ENCODE measurements around the gene SHPK. TPM values are rescaled to one million over a fixed set of nuclear protein-coding genes. Genes with fewer than 3 reads are reported as not detected.

The SHPK gene
- total RNA-seq, 1 experiment from 2014 or later, result 20.0 TPM

DNA sequence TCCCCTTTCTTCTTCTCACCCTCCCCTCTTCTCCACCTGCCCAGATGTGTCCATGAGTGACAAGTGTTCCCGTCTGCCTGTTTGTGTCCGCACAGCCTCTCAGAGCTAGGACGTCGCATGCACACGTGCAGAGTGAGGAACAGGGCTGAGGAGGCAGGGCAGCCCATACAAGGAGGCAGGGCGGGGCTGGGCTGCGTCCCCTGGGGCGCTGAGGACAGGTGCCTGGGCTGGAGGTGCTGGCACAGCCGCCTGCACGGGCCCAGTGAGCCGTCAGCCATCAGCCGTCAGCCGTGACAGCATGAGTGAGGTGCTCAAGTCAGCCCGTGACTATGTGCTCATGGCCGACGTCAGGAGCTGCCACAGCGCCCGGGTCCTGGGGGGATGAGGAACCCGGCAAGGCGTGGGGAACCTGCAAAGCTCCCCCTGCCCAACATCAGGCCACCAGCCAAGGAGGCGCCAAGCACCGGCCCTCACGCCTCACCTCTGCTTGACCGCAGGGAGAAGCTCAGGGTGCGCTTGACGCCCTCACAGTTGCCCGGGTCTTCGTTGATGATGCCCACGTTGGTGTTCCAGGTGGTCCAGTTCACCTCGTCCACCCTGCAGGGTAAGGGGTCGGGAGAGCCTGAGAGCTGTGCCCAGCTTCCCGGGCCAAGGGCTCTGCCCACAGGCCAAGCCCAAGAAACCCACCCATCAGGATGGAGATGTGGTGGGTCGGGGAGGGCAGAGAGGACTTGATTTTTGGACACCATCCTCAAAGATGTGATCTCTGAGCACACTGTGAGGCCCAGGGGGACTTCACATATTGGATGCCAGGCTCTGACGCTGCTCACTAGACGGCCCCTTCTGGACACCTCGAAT is 64.8 kb downstream of the SHPK start:
- H3K27ac ChIP-seq (ENCODE audit: low read depth, low read length, poor library complexity, severe bottlenecking), result no peak overlapping the region
- intact Hi-C loops (cut with micrococcal nuclease; ENCODE audit: unreplicated experiment), result no loop called here
- no peaks in the 10 kb centered on the region for H3K4me1 ChIP-seq (ENCODE audit: insufficient read depth, low read length, poor library complexity, severe bottlenecking)
- no peak for TF ChIP-seq EZH2 (IDR thresholded peaks at IDR 0.05; ENCODE audit: borderline replicate concordance, low read depth, low read length, poor library complexity, severe bottlenecking)
- TF ChIP-seq, protein P1, sequence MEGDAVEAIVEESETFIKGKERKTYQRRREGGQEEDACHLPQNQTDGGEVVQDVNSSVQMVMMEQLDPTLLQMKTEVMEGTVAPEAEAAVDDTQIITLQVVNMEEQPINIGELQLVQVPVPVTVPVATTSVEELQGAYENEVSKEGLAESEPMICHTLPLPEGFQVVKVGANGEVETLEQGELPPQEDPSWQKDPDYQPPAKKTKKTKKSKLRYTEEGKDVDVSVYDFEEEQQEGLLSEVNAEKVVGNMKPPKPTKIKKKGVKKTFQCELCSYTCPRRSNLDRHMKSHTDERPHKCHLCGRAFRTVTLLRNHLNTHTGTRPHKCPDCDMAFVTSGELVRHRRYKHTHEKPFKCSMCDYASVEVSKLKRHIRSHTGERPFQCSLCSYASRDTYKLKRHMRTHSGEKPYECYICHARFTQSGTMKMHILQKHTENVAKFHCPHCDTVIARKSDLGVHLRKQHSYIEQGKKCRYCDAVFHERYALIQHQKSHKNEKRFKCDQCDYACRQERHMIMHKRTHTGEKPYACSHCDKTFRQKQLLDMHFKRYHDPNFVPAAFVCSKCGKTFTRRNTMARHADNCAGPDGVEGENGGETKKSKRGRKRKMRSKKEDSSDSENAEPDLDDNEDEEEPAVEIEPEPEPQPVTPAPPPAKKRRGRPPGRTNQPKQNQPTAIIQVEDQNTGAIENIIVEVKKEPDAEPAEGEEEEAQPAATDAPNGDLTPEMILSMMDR (conservative IDR thresholded peaks at IDR 0.05; ENCODE audit: low read depth, low read length), result no peak
- ChIA-PET CTCF (interaction anchor here (0.6 kb wide), 1 partner anchor 21 kb away, joined by 11 read pairs; no protein-coding TSS in a partner anchor), POLR2A (ENCODE audit: low non-redundant PET) (no interaction called here)
- H3K36me3 ChIP-seq (ENCODE audit: insufficient read depth, low read length, poor library complexity, severe bottlenecking), result no peaks in the 10 kb centered on the region
- no TSS peak for BruUV-seq (replicated peaks)
- H3K27me3 ChIP-seq (replicated peaks; ENCODE audit: insufficient read depth, low read depth, low read length, poor library complexity), result no peaks in the 10 kb centered on the region
- H3K4me3 ChIP-seq (ENCODE audit: low read depth, low read length, poor library complexity, severe bottlenecking), result no peak overlapping the region
- no peaks in the 10 kb centered on the region for H3K9me3 ChIP-seq (ENCODE audit: low read depth, low read length, poor library complexity, severe bottlenecking)
- no peak for DNase-seq (ENCODE audit: low spot score)

- BruUV-seq (replicated peaks), result no TSS peak
- intact Hi-C loops (cut with micrococcal nuclease; ENCODE audit: unreplicated experiment), result no loop called here
- no peak overlapping the region for H3K4me3 ChIP-seq (ENCODE audit: low read depth, low read length, poor library complexity, severe bottlenecking)
- TF ChIP-seq, protein P1 (conservative IDR thresholded peaks at IDR 0.05; ENCODE audit: low read depth, low read length), result no peak
- TF ChIP-seq EZH2 (IDR thresholded peaks at IDR 0.05; ENCODE audit: borderline replicate concordance, low read depth, low read length, poor library complexity, severe bottlenecking), result no peak
- no peaks in the 10 kb centered on the region for H3K36me3 ChIP-seq (ENCODE audit: insufficient read depth, low read length, poor library complexity, severe bottlenecking)
- H3K9me3 ChIP-seq (ENCODE audit: low read depth, low read length, poor library complexity, severe bottlenecking), result no peaks in the 10 kb centered on the region
- CTCF ChIA-PET, result no interaction called here
- DNase-seq (ENCODE audit: low spot score), result no peak
- no peaks in the 10 kb centered on the region for H3K4me1 ChIP-seq (ENCODE audit: insufficient read depth, low read length, poor library complexity, severe bottlenecking)
- POLR2A ChIA-PET (ENCODE audit: low non-redundant PET), result no interaction called here
- no peaks in the 10 kb centered on the region for H3K27me3 ChIP-seq (replicated peaks; ENCODE audit: insufficient read depth, low read depth, low read length, poor library complexity)
- H3K27ac ChIP-seq (ENCODE audit: low read depth, low read length, poor library complexity, severe bottlenecking), result no peak overlapping the region
Observed at GRCh38 chr17:3569534-3570137, 66.4 kb downstream of the SHPK start.

DNA sequence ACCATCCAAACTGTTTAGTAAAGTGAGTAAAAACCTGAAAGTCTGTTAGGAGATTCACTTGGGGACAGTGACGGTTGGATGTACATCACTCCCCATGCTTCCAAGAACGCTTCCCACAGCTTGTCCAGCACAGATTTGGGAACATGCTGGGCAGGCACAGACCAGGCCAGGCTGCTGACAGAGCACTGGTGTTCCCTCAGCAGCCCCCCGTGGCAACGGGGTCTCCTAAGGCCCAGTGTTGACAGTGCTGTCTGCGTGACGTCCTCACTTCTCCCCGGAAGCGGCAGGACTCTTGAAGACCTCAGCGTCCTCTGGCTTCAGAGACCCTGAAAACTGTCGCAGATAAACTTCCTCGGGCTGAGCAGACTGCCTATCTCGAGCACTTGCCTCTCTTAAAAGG is 69.5 kb downstream of the SHPK start:
- DNase-seq (ENCODE audit: low spot score), result no peak
- POLR2A ChIA-PET (ENCODE audit: low non-redundant PET), result no interaction called here
- Histone ChIP-seq H3K4me3 (ENCODE audit: low read depth, low read length, poor library complexity, severe bottlenecking) (no peak overlapping the region), H3K9me3 (ENCODE audit: low read depth, low read length, poor library complexity, severe bottlenecking) (no peaks in the 10 kb centered on the region), H3K4me1 (ENCODE audit: insufficient read depth, low read length, poor library complexity, severe bottlenecking) (no peaks in the 10 kb centered on the region), H3K27ac (ENCODE audit: low read depth, low read length, poor library complexity, severe bottlenecking) (no peak overlapping the region), H3K36me3 (ENCODE audit: insufficient read depth, low read length, poor library complexity, severe bottlenecking) (no peaks in the 10 kb centered on the region), H3K27me3 (replicated peaks; ENCODE audit: insufficient read depth, low read depth, low read length, poor library complexity) (no peaks in the 10 kb centered on the region)
- intact Hi-C loops (cut with micrococcal nuclease; ENCODE audit: unreplicated experiment), result no loop called here
- no TSS peak for BruUV-seq (replicated peaks)
- no peak for TF ChIP-seq EZH2 (IDR thresholded peaks at IDR 0.05; ENCODE audit: borderline replicate concordance, low read depth, low read length, poor library complexity, severe bottlenecking)
- TF ChIP-seq, protein P1 (conservative IDR thresholded peaks at IDR 0.05; ENCODE audit: low read depth, low read length), result no peak
- CTCF ChIA-PET, result no interaction called here
